ENCODE results near the gene NFIL3. TPM values are rescaled to one million over a fixed set of nuclear protein-coding genes. Genes with fewer than 3 reads are reported as not detected.

The NFIL3 gene
- polyA plus RNA-seq, 1 of the 3 experiments (the other 2 are of a cell fraction): 9.3 TPM

DNA sequence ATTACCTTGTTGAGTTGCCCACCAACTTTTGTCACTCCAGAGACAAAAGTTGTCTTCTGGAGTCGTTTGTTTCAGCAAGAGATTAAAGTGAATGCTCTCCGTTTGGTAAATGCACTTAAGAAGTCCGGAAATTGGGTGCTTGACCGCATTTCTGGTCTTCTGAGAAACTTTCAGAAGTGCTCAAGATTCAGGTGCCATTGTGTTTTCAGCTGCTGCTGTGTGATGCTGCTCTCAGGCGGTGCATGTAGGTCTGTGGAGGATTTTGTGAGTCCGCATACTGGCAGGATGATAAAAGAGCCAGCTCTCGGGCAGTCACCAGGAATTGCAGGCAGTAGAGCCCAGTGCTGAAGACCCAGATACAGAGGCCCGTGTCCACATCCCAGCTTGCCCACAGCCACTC, 5.9 kb upstream of the NFIL3 start (continued):
- TF ChIP-seq, protein P1, sequence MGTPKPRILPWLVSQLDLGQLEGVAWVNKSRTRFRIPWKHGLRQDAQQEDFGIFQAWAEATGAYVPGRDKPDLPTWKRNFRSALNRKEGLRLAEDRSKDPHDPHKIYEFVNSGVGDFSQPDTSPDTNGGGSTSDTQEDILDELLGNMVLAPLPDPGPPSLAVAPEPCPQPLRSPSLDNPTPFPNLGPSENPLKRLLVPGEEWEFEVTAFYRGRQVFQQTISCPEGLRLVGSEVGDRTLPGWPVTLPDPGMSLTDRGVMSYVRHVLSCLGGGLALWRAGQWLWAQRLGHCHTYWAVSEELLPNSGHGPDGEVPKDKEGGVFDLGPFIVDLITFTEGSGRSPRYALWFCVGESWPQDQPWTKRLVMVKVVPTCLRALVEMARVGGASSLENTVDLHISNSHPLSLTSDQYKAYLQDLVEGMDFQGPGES (IDR thresholded peaks at IDR 0.05; ENCODE audit: low read depth, low read length): no peak
- TF ChIP-seq, protein P2, sequence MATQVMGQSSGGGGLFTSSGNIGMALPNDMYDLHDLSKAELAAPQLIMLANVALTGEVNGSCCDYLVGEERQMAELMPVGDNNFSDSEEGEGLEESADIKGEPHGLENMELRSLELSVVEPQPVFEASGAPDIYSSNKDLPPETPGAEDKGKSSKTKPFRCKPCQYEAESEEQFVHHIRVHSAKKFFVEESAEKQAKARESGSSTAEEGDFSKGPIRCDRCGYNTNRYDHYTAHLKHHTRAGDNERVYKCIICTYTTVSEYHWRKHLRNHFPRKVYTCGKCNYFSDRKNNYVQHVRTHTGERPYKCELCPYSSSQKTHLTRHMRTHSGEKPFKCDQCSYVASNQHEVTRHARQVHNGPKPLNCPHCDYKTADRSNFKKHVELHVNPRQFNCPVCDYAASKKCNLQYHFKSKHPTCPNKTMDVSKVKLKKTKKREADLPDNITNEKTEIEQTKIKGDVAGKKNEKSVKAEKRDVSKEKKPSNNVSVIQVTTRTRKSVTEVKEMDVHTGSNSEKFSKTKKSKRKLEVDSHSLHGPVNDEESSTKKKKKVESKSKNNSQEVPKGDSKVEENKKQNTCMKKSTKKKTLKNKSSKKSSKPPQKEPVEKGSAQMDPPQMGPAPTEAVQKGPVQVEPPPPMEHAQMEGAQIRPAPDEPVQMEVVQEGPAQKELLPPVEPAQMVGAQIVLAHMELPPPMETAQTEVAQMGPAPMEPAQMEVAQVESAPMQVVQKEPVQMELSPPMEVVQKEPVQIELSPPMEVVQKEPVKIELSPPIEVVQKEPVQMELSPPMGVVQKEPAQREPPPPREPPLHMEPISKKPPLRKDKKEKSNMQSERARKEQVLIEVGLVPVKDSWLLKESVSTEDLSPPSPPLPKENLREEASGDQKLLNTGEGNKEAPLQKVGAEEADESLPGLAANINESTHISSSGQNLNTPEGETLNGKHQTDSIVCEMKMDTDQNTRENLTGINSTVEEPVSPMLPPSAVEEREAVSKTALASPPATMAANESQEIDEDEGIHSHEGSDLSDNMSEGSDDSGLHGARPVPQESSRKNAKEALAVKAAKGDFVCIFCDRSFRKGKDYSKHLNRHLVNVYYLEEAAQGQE (IDR thresholded peaks at IDR 0.05; ENCODE audit: low read depth, low read length): no peak

DNA sequence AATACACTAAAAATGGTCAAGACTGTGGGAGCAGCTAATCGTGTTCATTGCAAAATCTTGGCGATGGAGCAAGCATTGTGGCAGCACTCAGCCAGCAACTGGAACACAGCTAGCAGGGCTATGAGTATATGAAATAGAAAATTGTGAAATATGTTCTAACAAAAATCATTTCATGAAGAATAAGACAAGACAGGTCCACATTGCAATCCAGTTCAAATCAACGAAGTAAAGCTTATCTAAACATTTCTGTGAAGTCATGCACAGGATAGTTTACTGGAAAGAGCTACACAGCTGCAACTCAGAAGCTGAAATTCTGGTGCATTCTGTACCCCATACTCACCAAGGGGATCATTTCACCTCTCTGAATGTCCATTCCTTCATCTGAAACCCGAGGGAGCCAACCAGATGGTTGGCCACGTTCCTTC, 5.3 kb upstream of the NFIL3 start:
- Histone ChIP-seq H3K27ac (ENCODE audit: low read depth in 2 of 2, low read length in 1 of 2) (no peak overlapping the region), H2AFZ (ENCODE audit: low read depth) (no peak overlapping the region), H3K27me3 (ENCODE audit: insufficient read depth) (no peaks in the 10 kb centered on the region), H3K36me3 (replicated peaks in 1 of 2; ENCODE audit: control insufficient read depth in 1 of 2, insufficient read depth in 2 of 2, low read length in 1 of 2) (no peaks in the 10 kb centered on the region), H3K79me2 (ENCODE audit: insufficient read depth) (no peaks in the 10 kb centered on the region), H3F3A (replicated peaks; ENCODE audit: insufficient read depth) (peaks cover 8% of the 10 kb centered on the region), H3K4me2 (no peak overlapping the region), H3K4me1 (ENCODE audit: control insufficient read depth in 1 of 2, insufficient read depth in 2 of 2, low read depth in 1 of 2, low read length in 1 of 2) (peaks cover 0 to 6% of the 10 kb centered on the region in 2 experiments; a peak in 1 of 4 replicates), H3K9me2 (no peaks in the 10 kb centered on the region), H4K20me1 (ENCODE audit: insufficient read depth) (no peaks in the 10 kb centered on the region), H3K4me3 (ENCODE audit: low read depth in 2 of 2, low read length in 1 of 2) (no peak overlapping the region), H3K9me3 (no peaks in the 10 kb centered on the region), H3K9ac (no peak overlapping the region)
- no peak for DNase-seq
- ChIA-PET POLR2A (no interaction called here), CTCF (interaction anchor here (1.0 to 3.0 kb wide), 3 partner anchors 298 to 514 kb away, joined by 3 to 16 read pairs (median 7); no protein-coding TSS in a partner anchor)
- TF ChIP-seq TAF1 (IDR thresholded peaks at IDR 0.05; ENCODE audit: borderline replicate concordance, low read depth, low read length) (no peak), GATA2 (CRISPR knock-in tag; IDR thresholded peaks at IDR 0.05) (no peak), TEAD4 (IDR thresholded peaks at IDR 0.05; ENCODE audit: borderline replicate concordance, insufficient read depth) (no peak), EZH2phosphoT487 (IDR thresholded peaks at IDR 0.05; ENCODE audit: borderline replicate concordance, low read depth) (no peak), CHD2 (IDR thresholded peaks at IDR 0.05; ENCODE audit: low read length, partially characterized antibody) (no peak), FOXM1 (IDR thresholded peaks at IDR 0.05; ENCODE audit: low read depth) (no peak)
- TF ChIP-seq, protein P1 (IDR thresholded peaks at IDR 0.05; ENCODE audit: low read depth, low read length): no peak
- TF ChIP-seq, protein P3, sequence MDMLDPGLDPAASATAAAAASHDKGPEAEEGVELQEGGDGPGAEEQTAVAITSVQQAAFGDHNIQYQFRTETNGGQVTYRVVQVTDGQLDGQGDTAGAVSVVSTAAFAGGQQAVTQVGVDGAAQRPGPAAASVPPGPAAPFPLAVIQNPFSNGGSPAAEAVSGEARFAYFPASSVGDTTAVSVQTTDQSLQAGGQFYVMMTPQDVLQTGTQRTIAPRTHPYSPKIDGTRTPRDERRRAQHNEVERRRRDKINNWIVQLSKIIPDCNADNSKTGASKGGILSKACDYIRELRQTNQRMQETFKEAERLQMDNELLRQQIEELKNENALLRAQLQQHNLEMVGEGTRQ (IDR thresholded peaks at IDR 0.05; ENCODE audit: borderline replicate concordance, low read depth, low read length): no peak
- TF ChIP-seq, protein P4, sequence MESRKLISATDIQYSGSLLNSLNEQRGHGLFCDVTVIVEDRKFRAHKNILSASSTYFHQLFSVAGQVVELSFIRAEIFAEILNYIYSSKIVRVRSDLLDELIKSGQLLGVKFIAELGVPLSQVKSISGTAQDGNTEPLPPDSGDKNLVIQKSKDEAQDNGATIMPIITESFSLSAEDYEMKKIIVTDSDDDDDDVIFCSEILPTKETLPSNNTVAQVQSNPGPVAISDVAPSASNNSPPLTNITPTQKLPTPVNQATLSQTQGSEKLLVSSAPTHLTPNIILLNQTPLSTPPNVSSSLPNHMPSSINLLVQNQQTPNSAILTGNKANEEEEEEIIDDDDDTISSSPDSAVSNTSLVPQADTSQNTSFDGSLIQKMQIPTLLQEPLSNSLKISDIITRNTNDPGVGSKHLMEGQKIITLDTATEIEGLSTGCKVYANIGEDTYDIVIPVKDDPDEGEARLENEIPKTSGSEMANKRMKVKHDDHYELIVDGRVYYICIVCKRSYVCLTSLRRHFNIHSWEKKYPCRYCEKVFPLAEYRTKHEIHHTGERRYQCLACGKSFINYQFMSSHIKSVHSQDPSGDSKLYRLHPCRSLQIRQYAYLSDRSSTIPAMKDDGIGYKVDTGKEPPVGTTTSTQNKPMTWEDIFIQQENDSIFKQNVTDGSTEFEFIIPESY (IDR thresholded peaks at IDR 0.05; ENCODE audit: borderline replicate concordance, low read depth): no peak
- WGBS (ENCODE audit: low lambda C conversion rate): 45% methylated on average over 5 of the region's 5 CpGs

All from SK-N-SH (cell line).